GM23338 (cell line): Measurements from ENCODE around the gene FLNA. TPM values are rescaled to one million over a fixed set of nuclear protein-coding genes. Genes with fewer than 3 reads are reported as not detected.

Experiments
- ATAC-seq: fragments of 200-7000 bp; cut with Tn5 transposase; 3 replicates; pipeline ENCODE4 v1.9.1; 2020
- DNase-seq: peaks from one replicate; pipeline ENCODE4 v3.0.0-alpha.2; 2015; ENCODE audit warnings: low spot score
- H2AFZ ChIP-seq: fragments of 200-600 bp; sonication (generic); 2 replicates; pipeline ENCODE4 v1.8.0; 2016; ENCODE audit warnings: antibody characterized with exemption, mild to moderate bottlenecking, moderate library complexity
- H3F3A ChIP-seq: fragments of 200-600 bp; sonication (generic); replicated peaks from 2 replicates; pipeline ENCODE4 v1.8.0; 2017; ENCODE audit warnings: antibody characterized with exemption, mixed run types, low read depth
- H3K27ac ChIP-seq: fragments of 200-600 bp; sonication (generic); 2 replicates; pipeline ENCODE4 v1.6.1; 2016; ENCODE audit warnings: low read depth
- H3K27me3 ChIP-seq: fragments of 200-600 bp; sonication (generic); 2 replicates; pipeline ENCODE4 v1.8.0; 2016; ENCODE audit warnings: mild to moderate bottlenecking, mixed run types, moderate library complexity; ENCODE audit not compliant: insufficient read depth
- H3K36me3 ChIP-seq: fragments of 200-600 bp; sonication (generic); 2 replicates; pipeline ENCODE4 v1.8.0; 2016; ENCODE audit warnings: mild to moderate bottlenecking; ENCODE audit not compliant: insufficient read depth
- H3K4me1 ChIP-seq: fragments of 200-600 bp; sonication (generic); 2 replicates; pipeline ENCODE4 v1.8.0; 2016; ENCODE audit warnings: mild to moderate bottlenecking, moderate library complexity; ENCODE audit not compliant: insufficient read depth
- H3K4me2 ChIP-seq: fragments of 200-600 bp; sonication (generic); 2 replicates; pipeline ENCODE4 v1.7.1; 2017; ENCODE audit warnings: mixed run types
- H3K4me3 ChIP-seq: fragments of 200-600 bp; sonication (generic); 2 replicates; pipeline ENCODE4 v1.6.1; 2016; ENCODE audit warnings: mixed run types
- H3K79me2 ChIP-seq: fragments of 200-600 bp; sonication (generic); replicated peaks from 2 replicates; pipeline ENCODE4 v1.8.0; 2017; ENCODE audit warnings: mild to moderate bottlenecking; ENCODE audit not compliant: insufficient read depth
- H3K9me2 ChIP-seq: fragments of 200-600 bp; sonication (generic); 2 replicates; pipeline ENCODE4 v1.8.0; 2017; ENCODE audit not compliant: insufficient read depth
- H4K20me1 ChIP-seq: fragments of 200-600 bp; sonication (generic); replicated peaks from 2 replicates; pipeline ENCODE4 v1.8.0; 2017; ENCODE audit warnings: mild to moderate bottlenecking; ENCODE audit not compliant: insufficient read depth
- H3K27ac Mint-ChIP-seq: 2 replicates; pipeline ENCODE4 v1.8.0; 2020; ENCODE audit warnings: inconsistent platforms, mild to moderate bottlenecking, moderate library complexity, mixed read lengths
- H3K27me3 Mint-ChIP-seq: 3 replicates; pipeline ENCODE4 v1.8.0; 2022; ENCODE audit warnings: low read depth, mild to moderate bottlenecking, moderate library complexity, mixed read lengths, inconsistent platforms; ENCODE audit not compliant: insufficient read depth, poor library complexity
- H3K36me3 Mint-ChIP-seq: 3 replicates; pipeline ENCODE4 v1.8.0; 2021; ENCODE audit warnings: low read depth, mild to moderate bottlenecking, inconsistent platforms, moderate library complexity, mixed read lengths
- H3K4me1 Mint-ChIP-seq: 3 replicates; pipeline ENCODE4 v1.8.0; 2020; ENCODE audit warnings: mild to moderate bottlenecking, inconsistent platforms, mixed read lengths
- H3K4me3 Mint-ChIP-seq: 3 replicates; pipeline ENCODE4 v1.8.0; 2021; ENCODE audit warnings: moderate library complexity, mild to moderate bottlenecking, inconsistent platforms, mixed read lengths
- H3K9me3 Mint-ChIP-seq: 3 replicates; pipeline ENCODE4 v1.8.0; 2020; ENCODE audit warnings: moderate library complexity, mild to moderate bottlenecking, inconsistent platforms, mixed read lengths
- CREB1 ChIP-seq: fragments of 250-450 bp; sonication (Bioruptor Pico); IDR thresholded peaks from 2 replicates; pipeline ENCODE4 v1.5.0; 2020; ENCODE audit warnings: low read depth, mild to moderate bottlenecking, moderate library complexity
- CTCF ChIP-seq, 2 experiments: fragments of 200-600 bp in 1 of 2; sonication (generic) in 1 of 2; conservative IDR thresholded peaks; 2 replicates each; pipeline versions ENCODE4 v1.5.1 to v1.6.1; 2016 to 2017; ENCODE audit warnings: antibody characterized with exemption in 2 of 2, low read depth in 2 of 2, mild to moderate bottlenecking in 2 of 2, moderate library complexity in 1 of 2
- ETS1 ChIP-seq: IDR thresholded peaks from 2 replicates; pipeline ENCODE4 v1.6.1; 2016; ENCODE audit warnings: antibody characterized with exemption
- EZH2phosphoT487 ChIP-seq: fragments of 200-600 bp; sonication (generic); IDR thresholded peaks from one replicate; pipeline ENCODE4 v1.8.1; 2018; ENCODE audit warnings: antibody characterized with exemption; ENCODE audit not compliant: unreplicated experiment
- JUNB ChIP-seq: IDR thresholded peaks from one replicate; pipeline ENCODE4 v1.6.1; 2016; ENCODE audit warnings: antibody characterized with exemption; ENCODE audit not compliant: unreplicated experiment
- NANOG ChIP-seq: IDR thresholded peaks from 2 replicates; pipeline ENCODE4 v1.6.1; 2016; ENCODE audit warnings: antibody characterized with exemption, borderline replicate concordance
- POLR2AphosphoS5 ChIP-seq: IDR thresholded peaks from 2 replicates; pipeline ENCODE4 v1.6.1; 2016; ENCODE audit warnings: antibody characterized with exemption, low read depth
- REST ChIP-seq: IDR thresholded peaks from one replicate; pipeline ENCODE4 v1.6.1; 2018; ENCODE audit warnings: antibody characterized with exemption; ENCODE audit not compliant: unreplicated experiment
- STAT1 ChIP-seq: IDR thresholded peaks from one replicate; pipeline ENCODE4 v1.6.1; 2016; ENCODE audit warnings: antibody characterized with exemption; ENCODE audit not compliant: unreplicated experiment
- ZNF114 ChIP-seq: fragments of 250-450 bp; sonication (Bioruptor Pico); IDR thresholded peaks from 2 replicates; pipeline ENCODE4 v1.5.0; 2020; ENCODE audit warnings: mild to moderate bottlenecking, moderate library complexity
- ZNF331 ChIP-seq: fragments of 250-450 bp; sonication (Bioruptor Pico); IDR thresholded peaks from 2 replicates; pipeline ENCODE4 v1.5.0; 2020; ENCODE audit warnings: low read depth, mild to moderate bottlenecking, moderate library complexity
- ZNF462 ChIP-seq: fragments of 250-450 bp; sonication (Bioruptor Pico); IDR thresholded peaks from 2 replicates; pipeline ENCODE4 v1.5.0; 2020; ENCODE audit warnings: mild to moderate bottlenecking, moderate library complexity
- polyA plus RNA-seq: library from polyadenylated mRNA; unstranded; fragments of >200 nt; fragmentation: Nextera tagmentation; extraction: Ambion mirVana; gene quantifications from 2 replicates; pipeline ENCODE4 v1.2.1, GENCODE V29; 2016
- total RNA-seq: library from RNA; depleted of rRNA; stranded (reverse); fragments of >200 nt; shearing (Covaris generic); gene quantifications from 2 replicates; pipeline ENCODE4 v1.2.3, GENCODE V29; 2014

FLNA gene
- total and polyA plus RNA-seq, 2 experiments from 2014 or later, result 579 to 1,445 TPM

GRCh38 chrX:154348646-154349358 lies 25.6 kb downstream of the FLNA start:
- no peak overlapping the region for H3K4me3 ChIP-seq
- H4K20me1 ChIP-seq, result no peaks in the 10 kb centered on the region
- H3F3A ChIP-seq, result peaks cover 10% of the 10 kb centered on the region
- H3K27me3 Mint-ChIP-seq, result peaks cover 8% of the 10 kb centered on the region
- no peak overlapping the region for H3K4me3 Mint-ChIP-seq
- H2AFZ ChIP-seq, result no peak overlapping the region
- TF ChIP-seq CREB1 (CRISPR knock-in tag) (no peak), POLR2AphosphoS5 (no peak), EZH2phosphoT487 (no peak), JUNB (no peak), CTCF (conservative IDR thresholded peaks at IDR 0.05; ENCODE audit: low read depth in 2 of 2) (no peak), REST (no peak), ZNF331 (no peak), ZNF114 (no peak), ZNF462 (no peak), NANOG (no peak), ETS1 (no peak), STAT1 (no peak)
- peaks cover 5% of the 10 kb centered on the region for H3K36me3 ChIP-seq
- no peak for ATAC-seq
- H3K4me1 Mint-ChIP-seq, result peaks cover 5% of the 10 kb centered on the region; the same call in 2 of the 3 replicates
- H3K4me1 ChIP-seq, result no peaks in the 10 kb centered on the region
- no peak overlapping the region for H3K4me2 ChIP-seq
- no peak for DNase-seq
- H3K9me2 ChIP-seq, result no peaks in the 10 kb centered on the region
- no peaks in the 10 kb centered on the region for H3K9me3 Mint-ChIP-seq
- H3K27ac ChIP-seq, result peak overlapping the region; percentile 79; the same call in 1 of the 2 replicates
- H3K27ac Mint-ChIP-seq, result no peak overlapping the region
- H3K79me2 ChIP-seq, result no peaks in the 10 kb centered on the region
- H3K27me3 ChIP-seq, result no peaks in the 10 kb centered on the region
- peaks cover 49% of the 10 kb centered on the region for H3K36me3 Mint-ChIP-seq
